HG02884 (cell line): ENCODE results near the gene NT5DC1.

Experiments used
- ATAC-seq: cut with Tn5 transposase; IDR thresholded peaks from one replicate; pipeline ENCODE4 v1.9.1; 2021; ENCODE audit warnings: mild to moderate bottlenecking, moderate library complexity; ENCODE audit not compliant: unreplicated experiment

Gene NT5DC1

DNA sequence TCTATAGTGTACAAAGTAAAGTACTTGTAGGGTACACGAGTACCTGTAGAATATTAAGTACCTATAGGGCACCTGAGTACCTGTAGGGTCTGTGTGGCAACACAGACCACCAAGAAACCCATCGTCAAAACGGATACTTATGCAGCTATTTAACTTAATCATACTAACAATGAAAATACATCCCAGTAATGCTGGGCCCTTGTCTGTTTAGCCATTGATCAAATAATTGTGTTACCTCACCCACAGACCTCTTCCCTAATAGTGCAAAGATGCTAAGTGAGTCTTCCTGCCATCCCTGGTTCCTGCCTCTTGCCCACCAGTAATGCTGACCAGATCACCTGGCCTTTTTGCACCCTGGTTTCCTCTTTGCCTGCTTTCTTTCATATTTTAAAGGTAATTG, 32.8 kb downstream of the NT5DC1 start:
- ATAC-seq = no peak

DNA sequence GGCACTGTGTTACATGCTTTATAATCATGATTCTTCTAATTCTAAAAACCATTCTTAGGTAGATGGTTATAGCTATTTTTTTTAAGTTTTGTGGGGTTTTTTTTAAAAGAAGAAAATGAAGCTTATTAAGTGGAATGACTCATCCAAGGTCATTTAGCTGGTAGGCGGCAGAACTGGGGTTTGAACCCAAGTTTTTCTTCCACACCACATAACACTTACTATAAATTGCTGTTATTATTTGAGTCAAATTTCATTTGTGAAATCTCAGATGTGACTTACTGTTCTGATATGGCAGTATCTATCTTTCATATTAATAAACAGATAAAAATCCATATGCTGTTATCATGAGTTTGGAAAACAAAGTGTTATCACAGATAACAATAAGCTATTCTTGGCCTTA, 35.7 kb downstream of the NT5DC1 start:
- no peak for ATAC-seq

DNA sequence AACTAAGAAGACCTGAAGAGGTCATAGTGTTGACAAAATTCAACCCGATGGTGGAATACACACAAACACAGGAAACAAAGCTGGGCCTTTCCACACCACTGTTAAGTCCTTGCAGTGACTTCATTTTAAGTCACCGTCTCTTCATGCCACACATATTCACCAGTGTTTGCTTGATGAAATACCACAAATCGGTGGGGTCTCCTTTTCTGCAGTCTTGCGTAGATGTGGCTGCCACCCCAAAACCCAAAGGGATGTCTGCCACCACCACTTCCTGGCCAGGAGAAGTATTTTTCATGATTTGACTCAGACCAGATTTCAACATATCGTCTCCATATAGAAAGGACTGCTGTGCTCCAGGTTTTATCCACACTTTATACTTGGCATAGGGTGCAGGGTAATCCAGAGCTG, 36.3 kb downstream of the NT5DC1 start:
- ATAC-seq = no peak

DNA sequence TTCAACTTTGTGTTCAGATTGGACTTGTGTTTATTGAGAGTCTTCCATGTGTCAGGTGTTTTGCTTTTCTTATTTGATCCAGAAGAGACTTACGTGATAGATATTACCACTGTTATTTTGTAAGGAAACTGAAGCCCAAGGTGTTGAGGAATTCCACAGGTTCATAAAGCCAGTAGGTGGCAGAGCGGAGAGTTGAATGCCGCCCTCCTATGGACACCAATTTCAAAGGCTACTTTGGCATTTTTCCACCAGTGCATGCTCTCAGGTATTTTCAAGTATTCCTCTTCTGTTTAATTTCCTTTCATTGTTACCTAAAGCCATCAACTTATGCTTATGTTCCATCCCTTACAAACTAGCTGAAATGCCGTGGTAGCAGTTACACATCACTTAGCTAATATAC, 39.3 kb downstream of the NT5DC1 start:
- ATAC-seq = no peak

DNA sequence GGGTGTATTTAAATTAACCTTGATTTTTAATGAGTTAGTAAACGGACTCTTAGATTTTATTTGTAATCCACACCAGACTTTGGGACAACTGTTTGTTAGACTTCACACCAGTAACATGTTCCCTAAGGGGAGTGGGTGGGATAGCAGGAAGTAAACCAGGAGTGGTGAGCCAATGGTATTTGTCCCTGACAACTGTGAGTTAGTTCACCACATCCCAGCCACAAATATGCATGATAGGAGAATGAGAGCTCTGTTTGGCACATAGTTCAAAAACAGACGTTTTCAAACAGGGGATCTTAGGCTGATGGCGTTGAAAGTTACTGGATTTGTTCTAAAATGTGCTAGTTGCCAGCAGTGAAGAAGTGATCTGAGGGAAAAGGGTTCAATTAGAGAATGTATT, 44.0 kb downstream of the NT5DC1 start:
- no peak for ATAC-seq

DNA sequence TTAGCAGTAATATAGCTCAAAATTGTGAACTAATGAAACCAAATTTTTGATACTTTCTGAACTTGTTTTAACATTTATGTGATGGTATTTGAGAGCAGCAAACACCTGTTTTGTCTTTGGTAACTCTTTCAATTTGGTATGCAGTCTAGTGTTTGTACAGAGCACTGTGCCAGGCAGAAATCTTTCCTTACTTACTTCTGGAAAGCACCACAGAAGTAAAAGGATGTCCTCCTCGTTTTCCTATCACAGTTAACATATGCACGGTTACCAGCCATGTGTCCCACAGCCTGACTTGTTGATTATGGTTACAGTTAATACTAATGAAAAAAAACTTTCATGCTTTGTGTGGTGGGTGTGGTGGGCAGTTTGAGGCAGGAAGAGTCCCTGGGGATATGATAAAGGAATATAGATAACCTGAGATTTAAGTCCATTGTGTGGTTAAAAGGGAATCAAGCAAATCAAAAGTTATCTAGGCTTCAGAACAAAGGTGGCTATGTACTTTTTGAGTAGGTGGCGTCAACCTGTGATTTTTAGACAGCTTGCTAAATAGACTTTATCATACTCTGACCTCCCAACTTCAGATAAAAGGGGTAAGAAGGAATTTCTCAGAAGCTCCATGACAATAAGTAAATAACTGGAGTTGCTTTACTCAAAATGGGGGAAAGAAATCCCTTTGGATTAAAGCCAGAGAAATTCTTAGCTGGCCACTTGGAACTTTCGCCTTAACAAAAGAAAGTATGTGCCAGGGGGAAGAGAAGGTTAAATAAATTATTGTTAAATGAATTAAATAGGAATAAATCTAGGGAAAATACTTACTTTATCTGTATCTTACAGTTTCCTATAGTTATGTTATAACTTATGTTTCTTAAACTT, 45.4 kb downstream of the NT5DC1 start:
- no peak for ATAC-seq

DNA sequence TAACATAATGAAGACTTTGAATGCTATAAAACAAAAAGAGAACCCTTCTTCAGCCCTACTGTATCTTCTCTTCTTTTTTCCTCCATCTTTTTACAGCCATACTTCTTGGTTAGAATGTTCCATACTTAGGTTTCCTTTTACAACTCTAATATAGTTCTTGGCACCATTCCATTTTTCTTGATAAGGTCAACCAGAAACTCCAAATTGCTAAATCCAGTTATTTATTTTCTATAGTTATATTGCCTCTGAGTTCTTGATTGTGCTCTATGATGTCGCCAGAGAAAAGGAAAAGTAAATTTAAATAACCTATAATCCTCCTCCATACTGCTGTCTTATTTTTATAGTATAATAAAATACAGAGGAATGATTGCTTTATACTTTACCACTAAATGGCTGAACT, 52.0 kb downstream of the NT5DC1 start:
- no peak for ATAC-seq

DNA sequence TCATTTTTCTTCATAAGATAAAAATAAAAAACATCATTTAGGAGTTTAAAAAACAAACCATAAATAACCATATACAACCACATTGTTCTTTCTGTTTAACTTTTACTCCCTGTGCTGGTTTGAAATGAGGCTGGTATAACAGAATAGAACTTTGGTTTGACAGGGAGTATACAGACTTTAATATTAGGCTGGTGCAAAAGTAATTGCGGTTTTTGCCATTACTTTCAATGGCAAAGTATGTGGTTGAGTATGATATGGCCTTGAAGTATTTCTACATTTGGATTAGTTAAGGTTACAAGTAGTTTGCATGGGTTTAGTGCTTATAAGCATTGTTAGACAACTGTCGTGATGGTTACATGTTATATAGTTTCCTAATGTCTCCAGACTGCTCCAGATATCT, 54.2 kb downstream of the NT5DC1 start:
- ATAC-seq = no peak

DNA sequence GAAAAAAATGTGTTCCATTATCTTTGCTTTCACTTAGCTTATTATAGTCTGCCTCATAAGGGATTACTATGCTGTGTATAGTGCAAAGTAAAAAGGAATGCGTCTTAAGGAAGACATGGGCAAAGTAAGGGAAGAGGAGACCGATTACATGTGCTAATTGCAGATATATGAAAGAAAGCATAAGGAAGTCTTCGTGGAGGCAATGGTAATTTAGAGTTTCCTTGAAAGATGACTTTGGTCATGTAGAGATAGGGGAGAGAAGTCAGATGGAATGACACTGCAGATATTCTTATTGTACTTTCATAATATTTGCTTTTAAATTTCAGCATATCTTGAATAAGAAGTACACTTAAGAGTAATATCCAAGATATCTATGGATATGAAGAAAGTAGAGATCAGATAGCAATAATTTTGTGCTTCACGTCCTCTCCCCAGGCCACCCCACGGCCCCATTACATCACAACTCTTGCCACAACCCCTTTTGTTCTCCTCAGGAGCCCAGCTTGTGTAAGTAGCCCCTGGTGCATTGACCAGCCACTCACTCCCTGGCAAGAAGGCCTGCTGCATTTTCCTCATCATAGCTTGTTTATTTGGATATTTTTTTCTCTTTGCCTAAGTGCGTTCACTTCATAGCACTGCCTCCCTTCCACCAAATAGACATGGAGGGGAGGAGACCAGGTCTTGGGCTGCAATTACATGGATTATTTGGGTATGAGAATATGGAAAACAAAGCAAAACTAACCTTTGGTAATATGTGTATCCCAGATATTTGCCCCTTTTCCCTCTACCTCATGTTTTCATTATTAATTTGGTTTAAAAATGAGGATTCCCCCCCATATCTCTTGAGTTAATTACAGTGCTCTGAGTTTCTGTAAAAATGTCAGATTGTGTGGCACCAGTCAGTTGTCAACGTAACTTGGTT, 56.0 kb downstream of the NT5DC1 start:
- no peak for ATAC-seq

DNA sequence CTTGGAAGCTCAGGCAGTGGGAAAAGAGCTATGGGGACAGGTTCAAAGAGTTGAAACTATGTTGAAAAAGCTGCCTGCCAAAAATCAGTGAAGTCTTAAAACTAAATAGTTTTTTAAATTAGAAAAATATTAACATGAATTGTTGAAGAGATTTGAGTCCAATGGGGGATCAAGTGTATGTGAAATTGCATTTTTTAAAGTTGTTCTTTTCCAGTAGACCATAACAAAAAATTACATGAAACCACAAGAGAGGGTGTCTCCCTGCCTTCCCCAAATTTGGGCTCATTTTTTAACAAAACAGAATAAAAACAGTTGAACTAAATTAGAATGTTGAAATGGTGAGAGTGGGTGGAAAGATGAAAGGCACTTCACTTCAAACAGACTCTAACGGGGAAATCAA, 56.7 kb downstream of the NT5DC1 start:
- ATAC-seq = no peak

DNA sequence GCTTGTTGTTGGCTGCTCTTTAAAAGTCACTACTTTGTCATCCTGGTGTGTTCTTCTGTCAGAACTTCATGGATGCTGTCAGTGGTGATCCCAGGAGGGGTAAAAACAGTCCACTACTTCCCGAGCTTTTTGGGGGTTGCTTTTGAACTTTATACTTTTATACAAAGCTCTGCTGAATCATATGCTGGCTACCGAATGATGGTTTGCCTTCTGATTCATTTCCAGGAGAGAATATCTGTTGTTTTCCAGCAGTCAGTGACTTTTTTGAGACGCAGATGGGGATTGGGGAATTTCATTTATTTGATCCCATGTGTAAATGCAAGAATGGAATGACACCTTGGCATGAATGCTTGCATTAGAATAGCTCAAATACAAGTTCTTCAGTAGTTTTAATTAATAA, 58.0 kb downstream of the NT5DC1 start:
- no peak for ATAC-seq

DNA sequence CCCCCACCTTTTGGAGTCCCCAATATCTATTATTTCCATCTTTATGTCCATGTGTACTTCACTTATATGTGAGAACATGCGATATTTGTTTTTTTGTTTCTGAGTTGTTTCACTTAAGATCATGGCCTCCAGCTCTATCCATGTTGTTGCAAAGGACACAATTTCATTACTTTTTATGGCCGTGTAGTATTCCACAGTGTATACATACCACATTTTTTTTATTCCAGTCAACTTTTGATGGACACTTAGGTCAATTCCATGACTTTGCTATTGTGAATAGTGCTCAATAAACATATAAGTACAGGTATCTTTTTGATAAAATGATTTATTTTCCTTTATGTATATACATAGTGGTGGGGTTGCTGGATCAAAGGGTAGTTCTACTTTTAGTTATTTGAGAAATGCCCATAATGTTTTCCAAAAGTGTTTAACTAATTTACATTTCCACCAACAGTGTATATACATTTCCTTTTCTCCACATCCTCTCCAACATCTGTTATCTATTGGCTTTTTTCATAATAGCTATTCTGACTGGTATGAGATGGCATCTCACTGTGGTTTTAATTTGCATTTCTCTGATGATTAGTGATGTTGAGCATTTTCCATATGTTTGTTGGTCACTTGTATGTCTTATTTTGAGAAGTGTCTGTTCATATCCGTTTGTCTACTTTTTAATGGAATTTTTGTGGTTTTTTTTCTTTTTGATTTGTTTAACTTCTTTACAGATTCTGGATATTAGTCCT, 59.3 kb downstream of the NT5DC1 start:
- ATAC-seq = no peak

DNA sequence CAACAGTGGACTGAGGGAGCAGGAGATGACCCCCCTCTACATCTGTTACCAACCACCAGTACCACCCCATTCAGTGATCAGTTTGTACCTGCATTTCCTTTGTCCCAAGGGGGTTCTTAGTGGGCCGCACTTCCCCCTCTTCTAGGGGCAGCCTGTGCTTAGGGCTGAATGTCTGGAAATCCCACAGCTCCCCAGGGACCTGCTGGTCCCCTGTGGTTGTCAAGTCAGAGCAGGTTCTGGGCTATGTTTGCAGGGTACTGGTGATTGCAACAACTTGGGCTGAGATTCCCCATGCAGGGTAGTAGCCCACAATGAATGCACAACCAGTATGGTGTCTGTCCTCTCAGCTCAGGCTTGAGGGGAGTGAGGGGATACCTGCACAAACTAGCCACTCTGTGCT, 64.9 kb downstream of the NT5DC1 start:
- no peak for ATAC-seq

DNA sequence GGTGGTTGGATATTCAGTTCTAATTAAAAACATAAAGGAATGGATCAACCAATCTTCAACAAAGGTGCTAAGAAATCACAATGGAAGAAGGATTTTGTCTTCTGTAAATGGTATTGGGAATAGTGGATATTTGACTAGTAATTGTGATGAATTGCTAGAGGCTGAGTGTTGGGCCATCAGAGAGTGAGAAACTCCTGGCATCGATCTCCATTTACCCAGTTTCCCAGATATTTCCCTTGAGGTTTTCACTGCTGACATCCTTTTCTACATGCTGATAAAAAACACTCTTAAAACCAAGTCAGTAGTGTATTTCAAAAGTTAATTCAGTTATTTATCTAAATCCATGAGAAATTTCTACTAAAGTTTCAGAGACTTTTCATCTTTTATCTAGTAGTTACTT, 65.7 kb downstream of the NT5DC1 start:
- no peak for ATAC-seq

DNA sequence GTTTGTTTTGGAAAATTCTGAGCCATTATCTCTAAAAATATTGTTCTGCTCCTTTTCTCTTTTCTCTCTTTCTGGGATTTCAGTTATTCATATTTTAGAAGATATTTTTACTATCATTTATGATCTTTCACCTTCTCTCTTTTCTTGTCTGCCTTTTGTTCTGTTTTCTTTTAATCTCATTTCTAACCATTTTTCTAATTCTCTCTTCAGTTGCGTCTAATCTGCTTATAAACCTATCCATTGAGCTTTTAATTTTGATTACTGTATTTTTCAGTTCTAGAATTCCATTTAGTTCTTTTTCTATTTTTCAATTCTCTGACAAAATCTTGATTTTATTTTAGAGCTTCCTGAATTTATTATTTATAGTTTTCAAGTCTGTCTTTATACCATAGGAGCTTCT, 67.5 kb downstream of the NT5DC1 start:
- no peak for ATAC-seq

DNA sequence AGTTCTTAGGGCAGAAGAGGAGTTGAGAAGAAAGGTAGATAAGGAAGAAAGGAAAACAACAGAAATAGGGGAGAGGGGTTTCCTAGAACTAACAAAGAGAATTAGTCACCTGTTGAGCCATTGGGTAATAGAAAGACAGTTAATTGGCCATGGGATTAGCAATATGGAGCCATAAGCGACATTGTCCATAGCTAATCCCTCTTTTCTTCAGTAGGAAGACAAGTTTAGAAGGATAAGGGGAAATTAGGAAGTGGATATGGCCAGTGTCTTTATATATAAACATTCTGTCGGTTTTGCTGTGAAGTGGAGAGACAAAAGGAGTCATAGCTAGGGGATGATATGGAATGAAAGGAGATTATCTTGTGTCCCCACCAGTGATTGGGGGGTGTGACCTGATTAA, 69.2 kb downstream of the NT5DC1 start:
- no peak for ATAC-seq

DNA sequence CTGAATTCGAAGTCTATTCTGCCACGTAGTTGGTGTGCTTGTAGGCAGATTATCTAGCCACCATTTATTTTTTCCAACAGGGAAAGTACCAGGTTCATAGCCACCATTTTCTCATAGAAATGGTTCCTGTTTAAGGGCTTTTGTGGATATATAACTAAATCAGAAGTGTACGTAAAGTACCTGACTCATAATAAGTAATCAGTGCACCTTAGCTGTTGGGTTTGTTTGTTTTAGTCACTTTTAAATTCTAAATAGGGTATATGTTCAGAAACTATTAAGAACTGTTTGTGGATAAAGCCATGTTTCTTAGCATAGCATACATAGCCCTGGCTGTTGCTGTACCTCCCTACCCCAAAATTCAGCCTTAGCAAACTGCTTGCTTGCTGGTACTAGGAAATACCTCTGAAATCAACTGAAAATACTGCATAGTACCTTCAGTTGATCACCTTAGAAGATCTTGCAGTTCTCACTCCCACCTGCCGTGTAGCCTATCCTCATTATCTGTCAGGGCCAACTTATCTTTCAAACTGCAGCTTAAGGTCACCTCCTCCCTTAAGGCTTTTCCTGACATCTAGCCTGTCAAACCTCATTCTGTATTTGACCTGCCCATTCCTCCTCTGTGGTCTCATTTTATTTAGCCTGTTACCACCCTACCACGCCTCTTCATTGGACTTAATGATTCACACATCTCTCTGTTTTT, 69.9 kb downstream of the NT5DC1 start:
- no peak for ATAC-seq

DNA sequence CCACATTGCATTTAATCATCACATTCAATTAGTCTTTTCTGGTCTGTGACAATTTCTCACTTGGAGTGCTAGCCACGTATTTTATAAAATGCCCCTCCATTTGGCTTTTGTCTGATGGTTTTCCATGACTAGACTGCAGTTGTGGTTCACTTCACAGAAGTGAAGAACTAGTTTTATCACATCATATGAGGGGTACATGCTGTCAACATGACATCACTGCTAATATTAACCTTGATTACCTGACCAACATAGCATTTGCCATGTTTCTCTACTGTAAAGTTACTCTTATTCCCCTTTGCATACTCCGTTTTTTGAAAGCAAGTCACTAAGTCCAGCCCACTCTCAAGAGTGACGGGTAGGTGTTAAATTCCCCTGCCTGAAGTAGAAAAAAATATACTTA, 73.3 kb downstream of the NT5DC1 start:
- ATAC-seq = no peak

DNA sequence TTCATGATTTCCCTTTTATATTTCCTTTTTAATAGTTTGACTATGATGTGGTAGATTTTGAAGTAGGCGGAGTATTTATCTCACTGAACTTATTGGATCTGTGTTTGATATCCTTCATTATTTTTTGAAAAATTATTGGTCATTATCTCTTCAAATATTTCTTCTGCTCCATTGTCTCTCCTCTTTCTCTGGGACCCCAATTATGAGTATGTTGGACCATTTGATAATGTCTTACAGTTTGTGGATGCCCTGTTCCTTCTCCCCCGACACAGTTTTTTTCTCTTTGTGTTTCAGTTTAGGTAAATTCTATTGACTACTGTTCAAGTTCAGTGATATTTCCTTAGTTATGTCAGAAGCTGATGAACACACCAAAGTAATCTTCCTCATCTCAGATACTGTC, 74.7 kb downstream of the NT5DC1 start:
- ATAC-seq = no peak

DNA sequence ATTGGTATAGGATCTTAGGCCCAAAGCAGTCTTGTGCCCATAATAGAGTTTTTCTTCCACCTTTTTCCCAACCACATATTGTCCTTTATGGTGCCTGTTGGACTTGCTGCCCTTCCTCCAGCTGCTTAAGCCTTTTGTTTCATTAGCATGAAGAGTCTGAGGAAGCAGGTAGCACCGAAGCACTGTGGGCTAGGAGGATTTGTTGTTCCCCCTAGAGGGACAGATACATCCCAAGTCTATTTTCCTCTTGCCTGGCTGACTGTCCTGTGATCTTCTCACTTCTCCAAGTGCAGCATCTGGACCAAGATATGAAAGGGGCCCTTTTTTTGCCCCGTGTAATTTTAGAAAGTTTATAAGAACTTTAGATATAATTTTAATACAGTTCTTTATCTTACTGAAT, 75.9 kb downstream of the NT5DC1 start:
- no peak for ATAC-seq

DNA sequence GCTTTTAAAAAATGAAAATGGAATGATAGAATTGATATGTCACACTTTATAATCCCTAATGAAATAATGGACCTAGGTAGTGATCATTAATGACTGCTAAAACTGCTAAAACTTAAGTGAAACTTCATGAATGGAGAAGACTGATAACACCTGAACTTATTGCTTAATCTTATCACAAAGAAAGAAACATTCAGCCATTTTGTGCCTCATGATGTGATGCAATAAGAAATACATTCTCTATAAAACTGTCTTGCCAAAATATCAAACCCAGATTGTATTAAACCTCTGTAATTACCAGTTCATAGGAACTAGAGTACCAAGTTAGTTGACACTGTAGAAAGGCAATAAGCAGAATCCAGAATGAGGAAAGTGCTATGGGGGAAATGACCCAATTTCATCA, 79.7 kb downstream of the NT5DC1 start:
- ATAC-seq = no peak
